ENCODE data around the gene ANAPC16.
"Not testable (repeated sequence)": the region's sequence is repeated elsewhere in the genome, so short reads cannot be mapped to it uniquely, and the experiment has no call there.

ANAPC16 gene

DNA sequence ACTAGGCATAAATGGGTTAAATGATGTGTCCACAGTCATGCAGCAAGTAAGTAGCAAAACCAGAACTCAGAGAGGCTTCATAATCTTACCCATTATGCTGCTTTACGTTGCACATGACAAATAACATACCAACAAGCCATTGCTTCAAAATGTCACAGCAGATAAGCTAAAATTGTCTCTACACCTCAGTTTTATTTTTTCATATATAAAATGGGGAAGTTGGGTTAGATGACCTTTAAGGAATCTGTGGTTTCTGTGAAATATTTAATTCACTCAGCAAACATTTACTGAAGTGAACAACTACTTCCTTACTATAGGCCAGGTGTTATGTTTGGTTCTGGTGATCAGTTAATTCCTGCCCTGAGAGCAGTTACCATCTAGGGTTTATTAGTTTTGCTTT, 2.5 kb downstream of the ANAPC16 start:
- no peak for DNase-seq

DNA sequence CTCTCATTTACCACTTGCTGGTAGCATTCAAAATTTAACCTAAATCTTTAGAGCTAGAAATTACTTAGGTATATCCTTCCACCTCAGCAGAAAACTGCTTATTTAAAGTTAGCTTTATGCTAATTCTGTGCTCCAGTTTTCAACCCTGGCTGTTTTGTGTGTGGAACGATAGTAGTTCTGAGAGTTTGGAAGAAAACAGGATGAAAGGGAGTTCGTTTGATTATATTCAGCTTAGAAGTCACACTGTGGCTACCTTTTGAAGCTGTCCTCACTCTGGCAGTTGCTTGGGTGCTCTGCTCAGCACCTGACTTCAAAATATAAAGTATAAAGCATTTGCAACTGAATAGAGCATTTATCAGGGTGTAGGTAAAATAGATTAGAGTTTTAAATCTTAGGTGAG, 2.9 kb downstream of the ANAPC16 start:
- no peak for DNase-seq

- no peak for DNase-seq
Measured at GRCh38 chr10:72219235-72219814, 3.5 kb downstream of the ANAPC16 start.

DNA sequence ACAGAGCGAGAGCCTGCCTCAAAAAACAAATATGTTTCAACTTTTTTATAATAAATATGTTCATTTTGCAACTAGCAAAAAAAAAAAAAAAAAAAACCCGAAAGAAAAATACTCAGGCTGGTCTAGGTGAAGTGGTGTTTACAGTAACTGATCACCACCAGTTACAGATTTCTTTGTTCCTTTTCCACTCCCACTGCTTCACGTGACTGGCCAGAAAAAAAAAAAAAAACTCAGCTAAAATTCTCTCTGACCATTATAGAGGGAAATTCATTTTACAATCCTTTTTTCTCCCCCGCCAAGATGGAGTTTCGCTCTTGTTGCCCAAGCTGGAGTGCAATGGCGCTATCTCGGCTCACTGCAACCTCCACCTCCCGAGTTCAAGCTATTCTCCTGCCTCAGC, 4.8 kb downstream of the ANAPC16 start:
- DNase-seq = no peak

- DNase-seq = no peak
Measured at GRCh38 chr10:72221278-72221677, 5.5 kb downstream of the ANAPC16 start.

- DNase-seq = no peak
Measured at GRCh38 chr10:72223743-72224101, 7.9 kb downstream of the ANAPC16 start.

- DNase-seq = not testable (repeated sequence)
Measured at GRCh38 chr10:72224191-72224590, 8.4 kb downstream of the ANAPC16 start.

GRCh38 chr10:72226418-72227027, 10.7 kb downstream of the ANAPC16 start:
- no peak for DNase-seq

- no peak for DNase-seq
Measured at GRCh38 chr10:72227826-72228225, 12.0 kb downstream of the ANAPC16 start.

DNA sequence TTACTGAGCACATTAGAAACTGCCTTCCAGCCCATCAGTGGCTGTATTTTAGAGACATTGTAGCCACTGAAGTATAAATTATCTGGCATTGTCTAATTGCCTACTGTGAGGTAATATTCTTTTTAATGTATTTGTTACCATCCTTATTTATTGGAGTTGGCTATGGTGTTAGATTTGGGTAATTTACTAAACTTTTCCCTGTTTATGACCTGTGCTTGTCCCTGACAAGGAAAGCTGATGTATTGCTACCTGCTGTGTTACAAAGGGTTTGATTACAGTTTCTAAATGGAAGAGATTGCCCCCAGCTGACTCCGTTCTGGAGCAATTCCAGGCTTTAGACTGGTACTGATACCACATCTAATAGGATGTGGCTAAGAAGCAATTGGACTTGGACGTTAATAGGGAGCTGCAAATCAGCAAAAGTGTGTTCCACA, 12.5 kb downstream of the ANAPC16 start:
- DNase-seq = no peak

DNA sequence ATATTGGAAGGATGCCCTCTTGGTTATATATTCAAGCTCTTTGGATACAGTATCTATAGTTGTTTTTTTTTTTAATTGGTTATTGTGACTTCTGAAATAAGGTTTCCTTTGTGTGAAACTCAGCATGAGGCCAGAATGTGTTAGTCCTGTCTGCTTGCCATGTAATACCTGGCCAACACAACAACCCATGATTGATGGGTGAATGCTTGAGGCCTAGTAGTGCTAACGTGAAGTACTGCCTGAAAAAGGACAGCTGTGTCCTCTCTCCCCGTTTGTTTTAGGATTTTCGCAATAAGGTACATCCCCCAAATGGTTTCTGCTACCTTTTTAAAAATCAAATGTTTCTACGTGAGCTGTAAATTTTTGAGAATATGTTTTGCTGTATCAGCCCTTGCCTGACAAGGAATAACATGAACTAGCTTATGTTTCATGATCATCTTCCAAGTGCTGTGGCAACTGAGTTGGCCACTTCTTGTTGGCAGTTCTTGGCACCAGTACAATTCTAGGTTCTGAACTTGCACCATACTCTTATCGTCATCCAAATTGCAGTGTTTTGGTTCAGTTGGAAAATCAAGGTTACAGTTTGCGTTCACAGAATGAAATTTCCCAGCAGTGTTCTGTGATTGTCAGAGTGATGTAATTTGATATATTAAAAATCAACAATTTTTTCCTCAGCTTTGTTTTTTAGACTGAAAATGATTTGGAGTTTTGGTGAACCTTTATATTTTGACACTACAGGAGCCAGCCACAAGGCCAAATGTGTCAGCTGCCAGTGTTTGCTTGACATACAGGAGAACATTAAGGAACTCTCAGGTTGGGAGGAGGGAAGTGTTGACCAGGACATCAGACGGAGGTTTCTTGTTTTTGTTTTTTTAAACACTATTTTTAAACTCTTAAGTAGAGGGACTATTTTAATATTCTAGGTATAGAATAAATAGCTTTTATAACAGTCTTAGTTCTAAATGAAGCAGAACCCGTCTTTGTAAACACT, 13.7 kb downstream of the ANAPC16 start:
- no peak for DNase-seq

GRCh38 chr10:72233621-72234020, 17.8 kb downstream of the ANAPC16 start:
- DNase-seq = no peak

DNA sequence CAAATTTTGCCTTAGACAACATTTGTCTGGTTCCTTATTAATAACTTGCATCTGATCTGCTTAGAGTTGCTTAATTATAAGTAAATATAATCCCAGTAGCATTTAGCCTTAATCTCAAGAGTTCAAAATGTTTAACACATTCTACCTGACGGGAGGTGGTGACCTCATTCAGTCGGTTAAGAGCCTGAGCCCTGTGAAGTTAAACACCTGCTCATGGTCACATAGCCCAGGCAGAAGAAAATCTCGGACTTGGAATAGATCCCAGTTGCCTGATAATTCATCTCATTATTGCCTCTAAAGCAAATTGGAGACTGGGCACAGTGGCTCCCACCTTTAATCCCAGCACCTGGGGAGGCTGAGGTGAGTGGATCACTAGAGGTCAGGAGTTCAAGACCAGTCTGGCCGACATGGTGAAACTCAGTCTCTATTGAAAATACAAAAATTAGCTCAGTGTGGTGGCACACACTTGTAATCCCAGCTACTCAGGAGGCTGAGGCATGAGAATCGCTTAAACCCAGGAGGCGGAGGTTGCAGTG, 18.8 kb downstream of the ANAPC16 start:
- DNase-seq = no peak

DNA sequence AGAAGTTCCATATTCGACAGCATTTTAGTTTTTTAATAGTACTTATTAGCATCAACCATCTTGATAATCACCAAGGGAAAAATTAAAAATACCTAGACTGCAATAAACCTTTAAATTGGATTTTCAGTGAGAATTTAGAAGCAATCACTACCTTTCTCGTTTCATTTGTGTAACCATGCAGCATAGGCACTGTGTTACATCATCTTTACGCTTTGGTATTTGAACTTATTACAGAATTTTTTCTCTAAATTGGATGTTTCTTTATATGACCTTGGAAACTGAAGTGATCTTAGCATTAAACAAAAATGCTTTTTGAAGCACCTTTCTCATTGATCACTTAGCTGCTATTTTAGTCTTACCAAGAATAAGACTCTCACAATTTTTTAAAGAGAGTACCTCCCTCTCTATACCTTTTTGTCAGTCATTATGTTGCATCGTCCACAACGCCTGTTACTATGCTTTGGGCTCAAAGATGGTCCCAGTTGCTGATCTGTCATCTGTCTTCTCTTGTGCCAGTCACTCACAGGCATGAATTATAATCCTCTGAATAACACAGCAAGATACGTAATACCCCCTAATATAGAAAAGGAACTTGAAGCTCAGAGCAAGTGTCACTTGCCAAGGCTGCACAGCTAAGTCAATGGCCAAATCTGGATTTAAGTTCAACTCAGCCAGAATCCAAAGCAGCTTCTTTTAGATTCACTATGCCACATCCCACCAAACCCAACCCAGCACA, 19.9 kb downstream of the ANAPC16 start:
- no peak for DNase-seq

GRCh38 chr10:72238392-72239175, 22.8 kb downstream of the ANAPC16 start:
- no peak for DNase-seq

DNA sequence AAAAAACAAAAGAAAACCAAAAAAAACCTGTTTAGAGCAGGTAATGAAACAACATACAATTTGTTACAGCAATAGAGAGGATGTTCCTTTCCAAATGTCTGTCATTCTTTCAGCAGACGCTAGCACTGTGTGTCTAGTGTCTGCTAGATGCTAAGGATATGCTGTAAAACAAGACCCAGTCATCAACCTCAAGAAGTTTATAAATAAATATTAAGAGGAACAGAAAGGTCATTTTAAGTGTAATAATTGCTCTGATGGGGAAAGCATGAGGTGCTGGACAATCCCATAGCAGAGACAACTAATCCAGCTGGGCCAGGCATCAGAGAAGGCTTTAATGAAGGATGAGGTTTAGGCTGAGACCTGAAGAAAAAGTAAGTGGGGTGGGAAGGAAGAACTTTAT, 23.6 kb downstream of the ANAPC16 start:
- no peak for DNase-seq

- no peak for DNase-seq
Measured at GRCh38 chr10:72240371-72240770, 24.6 kb downstream of the ANAPC16 start.

- no peak for DNase-seq
Measured at GRCh38 chr10:72241691-72242252, 26.0 kb downstream of the ANAPC16 start.

- no peak for DNase-seq
Measured at GRCh38 chr10:72242675-72243074, 26.9 kb downstream of the ANAPC16 start.

DNA sequence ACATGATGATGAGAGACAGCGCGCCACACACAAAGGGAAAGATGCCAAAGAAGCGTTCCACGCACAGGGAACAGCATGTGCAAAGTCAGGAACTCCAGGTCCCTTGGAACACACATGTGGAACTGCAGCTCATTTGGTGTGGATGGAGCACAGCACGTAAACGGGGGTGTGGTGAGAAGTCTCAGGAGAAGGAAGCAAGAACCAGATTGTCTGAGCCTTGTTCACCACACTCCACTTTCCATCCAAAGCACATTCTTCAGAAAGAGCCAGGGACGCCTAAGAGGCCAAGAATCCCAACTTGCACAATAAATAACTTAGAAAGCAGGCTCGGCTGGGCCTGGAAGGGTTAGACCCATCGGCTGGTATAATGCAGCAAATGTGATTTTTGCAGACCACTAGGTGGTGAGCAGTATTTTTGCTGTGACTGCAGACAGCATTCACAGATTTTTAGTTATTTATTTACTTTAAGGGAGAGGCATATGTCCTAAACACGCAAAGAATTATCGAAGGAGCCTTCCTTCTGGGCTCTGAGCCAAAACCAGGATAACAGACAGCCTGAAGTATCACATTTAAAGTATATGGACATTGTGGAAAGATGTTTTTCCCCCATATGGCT, 28.1 kb downstream of the ANAPC16 start:
- peak; percentile 29 for DNase-seq

DNA sequence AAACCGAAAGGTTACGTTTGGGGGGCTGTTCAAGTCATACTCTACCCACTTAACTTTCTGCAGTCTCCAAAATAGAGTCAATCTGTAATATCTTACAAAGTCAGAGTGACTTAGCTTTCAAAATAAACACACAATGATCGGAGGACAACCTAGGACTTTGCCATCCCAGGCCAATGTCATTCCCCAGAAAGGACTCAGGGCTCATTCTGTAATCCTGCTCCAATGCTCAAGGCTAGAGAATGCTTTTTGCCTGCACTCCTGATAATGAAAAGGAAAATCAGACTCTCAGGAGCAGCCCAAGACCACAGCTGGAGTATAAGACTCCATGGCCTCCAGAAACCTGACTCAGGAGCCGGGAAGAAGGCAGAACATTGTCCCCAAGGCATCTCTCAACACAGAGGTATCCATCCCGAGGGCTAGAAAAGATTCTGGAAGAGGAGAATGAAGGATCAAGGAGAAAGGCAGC, 28.8 kb downstream of the ANAPC16 start:
- no peak for DNase-seq
